ES-I3 (cell line): ENCODE data around the gene AQP12B.

Experiments
- H3K36me3 ChIP-seq: 2 replicates; pipeline ENCODE4 v1.6.1; 2013; ENCODE audit warnings: mild to moderate bottlenecking, low read length, control low read depth, moderate library complexity; ENCODE audit not compliant: insufficient read depth
- H3K4me1 ChIP-seq: 2 replicates; pipeline ENCODE4 v1.6.1; 2013; ENCODE audit warnings: mild to moderate bottlenecking, control low read depth, low read length; ENCODE audit not compliant: insufficient read depth
- H3K9ac ChIP-seq: 2 replicates; pipeline ENCODE4 v1.6.1; 2013; ENCODE audit warnings: low read depth, mild to moderate bottlenecking, low read length, moderate library complexity
- H3K9me3 ChIP-seq: 2 replicates; pipeline ENCODE4 v1.6.1; 2013; ENCODE audit warnings: mild to moderate bottlenecking, low read length, moderate library complexity; ENCODE audit not compliant: control insufficient read depth, insufficient read depth

Gene AQP12B

DNA sequence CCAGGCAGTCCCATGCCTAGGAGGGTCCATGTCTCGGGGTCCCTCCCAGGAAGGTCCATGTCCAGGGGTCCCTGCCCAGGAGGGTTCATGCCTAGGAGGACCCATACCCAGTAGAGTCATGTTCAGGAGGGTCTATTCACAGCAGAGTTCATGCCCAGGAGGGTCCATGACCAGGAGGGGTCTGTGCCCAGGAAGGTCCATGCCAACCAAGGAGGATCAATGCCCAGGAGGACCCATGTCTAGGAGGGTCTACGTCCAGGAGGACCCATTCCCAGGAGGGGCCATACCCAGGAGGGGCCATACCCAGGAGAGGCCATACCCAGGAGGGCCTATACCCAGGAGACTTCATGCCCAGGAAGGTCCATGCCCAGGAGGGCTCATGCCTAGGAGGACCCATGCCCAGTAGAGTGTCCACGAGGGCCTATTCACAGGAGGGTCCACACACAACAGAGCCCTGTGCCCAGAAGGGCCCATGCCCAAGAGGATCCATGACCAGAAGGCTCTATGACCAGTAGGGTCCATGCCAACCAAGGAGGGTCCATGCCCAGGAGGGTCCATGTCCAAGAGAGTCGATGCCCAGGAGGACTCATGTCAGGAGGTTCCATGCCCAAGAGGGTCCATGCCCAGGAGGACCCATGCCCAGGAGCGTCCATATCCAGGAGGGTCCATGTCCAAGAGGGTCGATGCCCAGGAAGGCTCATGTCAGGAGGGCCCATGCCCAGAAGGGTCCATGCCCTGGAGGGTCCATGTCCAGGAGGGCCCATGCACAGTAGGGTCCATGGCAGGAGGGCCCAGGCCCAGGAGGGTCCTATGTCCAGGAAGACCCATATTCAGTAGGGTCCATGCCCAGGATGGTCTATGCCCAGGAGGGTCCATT, 47.3 kb downstream of the AQP12B start:
- Histone ChIP-seq H3K4me1 (no peaks in the 10 kb centered on the region), H3K9ac (no peak overlapping the region), H3K36me3 (no peaks in the 10 kb centered on the region), H3K9me3 (peaks cover 6% of the 10 kb centered on the region)

DNA sequence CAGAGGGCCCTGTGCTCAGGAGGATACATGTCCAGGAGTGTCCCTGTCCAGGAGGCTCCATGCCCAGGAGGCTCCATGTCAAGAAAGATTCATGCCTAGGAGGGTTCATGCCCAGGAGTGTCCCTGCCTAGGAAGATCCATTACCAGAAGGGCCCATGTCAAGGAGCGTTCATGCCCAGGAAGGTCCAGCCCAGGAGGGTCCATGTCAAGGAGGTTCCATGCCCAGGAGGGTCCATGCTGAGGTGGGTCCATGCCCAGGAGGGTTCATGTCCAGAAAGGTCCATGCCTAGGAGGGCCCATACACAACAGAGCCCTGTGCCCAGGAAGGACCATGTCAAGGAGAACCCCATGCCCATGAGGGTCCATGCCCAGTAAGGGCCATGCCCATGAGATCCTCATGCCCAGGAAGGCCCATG, 50.4 kb downstream of the AQP12B start:
- Histone ChIP-seq H3K4me1 (no peaks in the 10 kb centered on the region), H3K36me3 (no peaks in the 10 kb centered on the region), H3K9ac (no peak overlapping the region), H3K9me3 (peaks cover 6% of the 10 kb centered on the region)

DNA sequence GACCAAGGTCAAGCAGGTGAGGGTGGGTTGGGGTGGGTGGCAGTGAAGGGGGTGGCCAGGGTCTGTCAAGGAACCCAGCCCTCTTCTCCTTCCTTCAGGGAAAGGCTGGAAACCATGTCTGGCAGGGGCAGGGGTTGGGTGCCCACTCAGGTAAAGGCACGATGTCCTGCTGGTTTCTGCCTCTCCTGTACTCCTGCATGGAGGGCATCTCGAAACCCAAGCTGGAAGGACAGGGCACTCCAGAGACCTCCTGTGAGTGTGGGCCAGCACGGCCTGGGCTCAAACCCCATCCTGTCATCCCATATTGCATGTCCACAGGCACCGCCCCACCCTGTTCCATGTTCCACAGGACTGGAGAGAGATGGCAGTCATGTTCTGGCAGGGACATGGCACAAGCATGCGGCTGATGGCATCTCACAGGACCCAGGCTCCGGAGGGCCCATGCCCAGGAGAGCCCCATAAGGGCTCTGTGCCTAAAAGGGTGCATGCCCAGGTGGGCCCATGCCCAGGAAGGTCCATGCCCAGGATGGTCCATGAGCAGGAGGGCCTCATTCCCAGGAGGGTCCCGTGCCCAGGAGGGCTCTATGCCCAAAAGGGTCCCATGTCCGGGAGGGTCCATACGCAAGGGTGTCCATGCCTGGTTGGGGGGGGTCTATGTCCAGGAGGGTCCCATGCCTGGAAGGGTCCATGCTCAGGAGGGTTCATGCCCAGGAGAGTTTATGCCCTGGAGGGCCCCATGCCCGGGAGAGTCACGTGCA, 51.0 kb downstream of the AQP12B start:
- Histone ChIP-seq H3K4me1 (no peaks in the 10 kb centered on the region), H3K9me3 (peaks cover 6% of the 10 kb centered on the region), H3K9ac (no peak overlapping the region), H3K36me3 (no peaks in the 10 kb centered on the region)

DNA sequence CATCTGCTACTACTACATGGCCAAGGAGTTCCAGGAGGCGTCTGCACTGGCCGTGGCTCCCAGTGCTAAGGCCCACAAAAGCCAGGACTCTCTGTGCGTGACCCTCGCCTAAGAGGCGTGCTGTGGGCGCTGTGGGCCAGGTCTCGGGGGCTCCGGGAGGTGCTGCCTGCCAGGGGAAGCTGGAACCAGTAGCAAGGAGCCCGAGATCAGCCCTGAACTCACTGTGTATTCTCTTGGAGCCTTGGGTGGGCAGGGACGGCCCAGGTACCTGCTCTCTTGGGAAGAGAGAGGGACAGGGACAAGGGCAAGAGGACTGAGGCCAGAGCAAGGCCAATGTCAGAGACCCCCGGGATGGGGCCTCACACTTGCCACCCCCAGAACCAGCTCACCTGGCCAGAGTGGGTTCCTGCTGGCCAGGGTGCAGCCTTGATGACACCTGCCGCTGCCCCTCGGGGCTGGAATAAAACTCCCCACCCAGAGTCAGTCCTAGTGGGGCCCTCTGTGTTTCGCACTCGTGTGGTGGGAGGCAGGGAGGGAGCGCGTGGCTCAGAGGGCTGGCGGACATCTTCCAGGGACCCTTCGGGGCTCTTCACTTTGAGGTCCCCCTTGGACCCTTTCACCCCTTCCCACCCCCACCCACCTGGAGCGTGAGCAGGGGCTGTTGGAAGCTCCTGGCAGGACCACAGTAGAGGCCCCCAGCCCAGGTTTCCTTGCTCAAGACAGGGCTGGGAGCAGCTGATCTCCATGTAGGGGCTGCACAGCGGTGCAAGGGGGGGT, 51.7 kb downstream of the AQP12B start:
- Histone ChIP-seq H3K36me3 (no peaks in the 10 kb centered on the region), H3K4me1 (no peaks in the 10 kb centered on the region), H3K9me3 (peaks cover 6% of the 10 kb centered on the region)

DNA sequence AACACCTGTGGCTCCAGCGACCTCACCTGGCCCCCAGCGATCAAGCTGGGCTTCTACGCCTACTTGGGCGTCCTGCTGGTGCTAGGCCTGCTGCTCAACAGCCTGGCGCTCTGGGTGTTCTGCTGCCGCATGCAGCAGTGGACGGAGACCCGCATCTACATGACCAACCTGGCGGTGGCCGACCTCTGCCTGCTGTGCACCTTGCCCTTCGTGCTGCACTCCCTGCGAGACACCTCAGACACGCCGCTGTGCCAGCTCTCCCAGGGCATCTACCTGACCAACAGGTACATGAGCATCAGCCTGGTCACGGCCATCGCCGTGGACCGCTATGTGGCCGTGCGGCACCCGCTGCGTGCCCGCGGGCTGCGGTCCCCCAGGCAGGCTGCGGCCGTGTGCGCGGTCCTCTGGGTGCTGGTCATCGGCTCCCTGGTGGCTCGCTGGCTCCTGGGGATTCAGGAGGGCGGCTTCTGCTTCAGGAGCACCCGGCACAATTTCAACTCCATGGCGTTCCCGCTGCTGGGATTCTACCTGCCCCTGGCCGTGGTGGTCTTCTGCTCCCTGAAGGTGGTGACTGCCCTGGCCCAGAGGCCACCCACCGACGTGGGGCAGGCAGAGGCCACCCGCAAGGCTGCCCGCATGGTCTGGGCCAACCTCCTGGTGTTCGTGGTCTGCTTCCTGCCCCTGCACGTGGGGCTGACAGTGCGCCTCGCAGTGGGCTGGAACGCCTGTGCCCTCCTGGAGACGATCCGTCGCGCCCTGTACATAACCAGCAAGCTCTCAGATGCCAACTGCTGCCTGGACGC, 52.5 kb downstream of the AQP12B start:
- Histone ChIP-seq H3K9me3 (peaks cover 6% of the 10 kb centered on the region), H3K4me1 (peaks cover under 1% of the 10 kb centered on the region; the same call in 1 of the 2 replicates), H3K36me3 (no peaks in the 10 kb centered on the region), H3K9ac (no peak overlapping the region)

More for the DNA sequence above, 51.7 kb downstream of the AQP12B start:
- H3K9ac ChIP-seq, result no peak overlapping the region

DNA sequence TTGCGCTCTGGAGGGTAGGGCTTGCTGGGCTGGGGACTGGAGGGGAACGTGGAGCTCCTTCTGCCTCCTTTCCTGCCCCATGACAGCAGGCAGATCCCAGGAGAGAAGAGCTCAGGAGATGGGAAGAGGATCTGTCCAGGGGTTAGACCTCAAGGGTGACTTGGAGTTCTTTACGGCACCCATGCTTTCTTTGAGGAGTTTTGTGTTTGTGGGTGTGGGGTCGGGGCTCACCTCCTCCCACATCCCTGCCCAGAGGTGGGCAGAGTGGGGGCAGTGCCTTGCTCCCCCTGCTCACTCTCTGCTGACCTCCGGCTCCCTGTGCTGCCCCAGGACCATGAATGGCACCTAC, 53.1 kb downstream of the AQP12B start:
- Histone ChIP-seq H3K9ac (no peak overlapping the region), H3K4me1 (peaks cover 5% of the 10 kb centered on the region; the same call in 1 of the 2 replicates), H3K9me3 (peaks cover 5% of the 10 kb centered on the region), H3K36me3 (no peaks in the 10 kb centered on the region)

DNA sequence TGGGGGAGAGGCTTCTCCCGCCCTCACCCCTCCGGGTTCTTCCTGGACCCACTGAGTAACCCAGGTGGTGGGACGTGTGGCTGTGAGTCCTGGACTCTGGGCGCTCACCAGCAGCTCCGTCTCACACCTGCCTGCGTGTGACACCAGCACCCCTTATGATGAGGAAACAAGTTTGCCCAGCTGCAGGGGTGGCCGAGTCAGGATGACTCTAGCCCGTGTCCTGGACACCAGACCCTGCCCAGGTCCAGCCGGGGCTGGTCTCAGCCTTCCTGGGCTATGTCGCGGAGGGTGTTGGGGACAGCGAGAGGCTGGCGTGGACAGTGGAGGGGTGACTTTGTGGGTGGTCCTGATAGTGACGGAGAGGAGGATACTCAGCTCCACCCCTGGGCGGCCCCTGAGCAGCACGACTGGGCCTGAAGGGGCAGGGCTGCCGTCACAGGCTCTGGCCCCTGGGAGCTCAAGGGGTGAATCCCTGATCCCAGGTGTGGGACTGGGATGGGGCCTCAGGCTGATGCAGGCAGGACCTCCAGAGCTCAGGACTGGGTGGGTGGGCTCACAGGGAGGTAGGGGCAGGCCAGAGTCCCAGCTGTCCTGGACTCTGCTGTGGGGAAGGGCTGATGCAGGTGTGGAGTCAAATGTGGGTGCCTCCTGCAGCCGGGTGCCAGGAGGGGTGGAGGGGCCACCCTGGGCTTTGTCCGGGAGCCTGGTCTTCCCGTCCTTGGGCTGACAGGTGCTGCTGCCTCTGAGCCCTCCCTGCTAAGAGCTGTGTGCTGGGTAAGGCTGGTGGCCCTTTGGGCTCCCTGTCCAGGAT, 53.7 kb downstream of the AQP12B start:
- Histone ChIP-seq H3K9me3 (no peaks in the 10 kb centered on the region; the same call in 1 of the 2 replicates), H3K4me1 (peaks cover 5% of the 10 kb centered on the region; the same call in 1 of the 2 replicates), H3K9ac (no peak overlapping the region), H3K36me3 (no peaks in the 10 kb centered on the region)

DNA sequence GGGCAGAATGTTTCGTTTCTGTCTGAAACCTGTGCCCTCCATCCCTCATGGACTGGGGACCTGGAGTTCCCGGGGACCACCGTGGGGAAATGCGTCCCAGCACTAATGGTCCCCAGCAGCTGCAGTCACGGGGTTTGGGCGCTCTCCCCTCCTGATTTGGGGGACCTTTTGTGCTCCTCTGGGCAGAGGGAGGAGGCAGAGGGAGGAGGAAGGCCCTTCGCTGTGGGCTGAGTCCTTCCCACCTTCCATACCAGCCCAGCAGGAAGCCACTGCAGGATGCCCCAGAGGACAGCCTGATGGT, 54.2 kb downstream of the AQP12B start:
- no peaks in the 10 kb centered on the region for H3K9me3 ChIP-seq
- H3K9ac ChIP-seq, result no peak overlapping the region
- peaks cover 5% of the 10 kb centered on the region; the same call in 1 of the 2 replicates for H3K4me1 ChIP-seq
- no peaks in the 10 kb centered on the region for H3K36me3 ChIP-seq

DNA sequence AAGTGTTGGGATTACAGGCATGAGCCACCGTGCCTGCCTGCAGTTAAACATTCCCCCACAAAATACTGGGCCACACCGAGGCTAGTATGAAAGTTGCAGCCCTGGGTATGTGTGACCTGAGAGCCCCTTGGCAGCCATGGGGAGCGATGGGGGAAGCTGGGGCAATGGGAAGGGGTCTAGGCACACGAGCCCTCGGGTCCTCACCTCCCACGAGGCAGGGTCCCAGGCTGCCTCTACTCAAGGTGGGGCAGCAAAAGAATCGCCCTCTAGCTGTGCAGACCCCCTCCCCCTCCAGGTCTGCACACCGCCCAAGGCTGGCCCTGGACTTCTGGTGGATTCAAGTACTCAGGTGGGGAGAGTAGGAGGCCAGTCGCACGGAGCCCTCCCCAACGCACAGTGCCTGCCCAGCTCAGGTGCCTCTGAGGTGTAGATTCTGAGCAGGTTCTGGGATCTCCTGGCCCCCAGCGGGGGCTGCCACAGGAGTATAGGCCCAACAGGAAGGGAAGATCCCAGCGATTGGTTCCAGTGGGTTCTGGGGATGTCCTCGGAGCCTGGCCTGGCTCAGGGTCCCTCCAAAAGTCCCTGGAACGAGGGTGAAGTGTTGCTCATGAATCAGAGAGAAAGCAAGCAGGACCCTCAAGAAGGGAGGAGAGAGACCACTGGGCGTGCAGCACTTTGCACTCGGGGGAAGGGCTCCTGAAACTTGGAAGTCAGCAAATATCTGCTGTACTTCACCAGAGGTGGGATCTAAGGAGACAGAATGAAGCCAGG, 54.8 kb downstream of the AQP12B start:
- Histone ChIP-seq H3K36me3 (no peaks in the 10 kb centered on the region), H3K9ac (no peak overlapping the region), H3K9me3 (no peaks in the 10 kb centered on the region), H3K4me1 (peaks cover 5% of the 10 kb centered on the region; the same call in 1 of the 2 replicates)

DNA sequence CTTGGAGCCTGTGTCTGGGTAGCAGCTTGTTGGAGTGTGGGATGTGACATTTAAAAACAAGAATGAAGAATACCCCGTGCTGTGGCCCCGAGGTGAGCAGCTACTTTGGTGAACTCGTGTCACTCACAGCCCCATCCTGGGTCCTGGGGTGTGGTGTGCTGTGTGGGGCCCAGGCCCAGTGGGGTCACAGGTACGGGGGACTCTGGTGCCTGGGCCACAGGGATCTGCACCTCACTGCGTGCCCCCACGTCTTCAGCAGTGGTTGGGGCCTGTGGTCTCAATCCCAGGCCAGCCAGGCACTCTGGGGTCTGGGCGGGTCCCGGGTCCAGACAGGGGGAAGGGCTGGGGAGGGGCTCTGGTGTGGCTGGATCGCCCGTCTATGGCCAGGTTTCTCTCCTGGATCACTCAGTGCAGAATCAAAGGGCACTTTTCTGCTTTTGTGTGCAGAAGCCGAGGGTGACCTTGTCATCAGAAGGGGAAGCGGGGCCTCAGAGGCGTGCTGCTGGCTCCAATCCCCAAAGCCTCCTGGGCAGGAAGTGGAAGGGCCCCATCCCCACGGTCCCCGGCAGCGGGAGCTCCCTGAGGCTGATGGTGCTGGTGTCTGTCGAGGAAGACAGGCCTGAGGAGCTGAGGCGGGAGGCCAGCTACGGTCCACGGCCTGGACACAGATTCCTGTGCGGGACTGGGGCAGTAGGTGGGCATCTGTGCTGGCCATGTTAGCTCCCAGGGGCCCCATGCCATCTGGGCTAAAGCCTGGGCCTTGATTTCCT, 56.0 kb downstream of the AQP12B start:
- H3K9me3 ChIP-seq, result no peaks in the 10 kb centered on the region
- H3K4me1 ChIP-seq, result peaks cover 5% of the 10 kb centered on the region; the same call in 1 of the 2 replicates
- H3K36me3 ChIP-seq, result no peaks in the 10 kb centered on the region
- no peak overlapping the region for H3K9ac ChIP-seq
